ENCODE data around the gene GPR45. TPM values are rescaled to one million over a fixed set of nuclear protein-coding genes. Genes with fewer than 3 reads are reported as not detected.

GPR45 gene
- polyA plus RNA-seq, 2 of the 4 experiments (the other 2 are of a cell fraction): not detected

DNA sequence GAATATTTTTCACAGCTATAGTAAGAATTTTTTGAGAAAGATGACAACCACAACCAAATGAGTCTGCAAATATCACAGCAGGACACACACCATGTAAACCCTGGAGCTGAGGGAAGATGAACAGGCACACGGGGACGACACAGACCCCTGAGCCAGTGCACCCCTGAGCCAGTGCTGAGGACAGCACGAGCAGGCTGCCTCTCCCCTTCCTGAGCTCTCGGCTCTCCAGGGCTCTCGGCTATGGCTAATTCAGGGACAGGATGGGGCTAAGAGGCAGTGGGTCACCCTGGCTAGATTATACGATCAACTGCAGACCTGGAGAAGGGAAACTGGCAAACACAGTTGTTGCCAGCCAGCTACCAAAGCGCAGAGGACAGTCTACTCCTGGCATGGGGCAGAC, 46.6 kb downstream of the GPR45 start:
- no peaks in the 10 kb centered on the region for H3K4me1 ChIP-seq
- no peak for DNase-seq (ENCODE audit: low read depth in 1 of 2, low spot score in 1 of 2)
- H3K27ac ChIP-seq: no peak overlapping the region
- POLR2A ChIA-PET: no interaction called here
- H3K4me3 ChIP-seq: no peak overlapping the region
- no peak for ATAC-seq
- no peak overlapping the region for H3K4me2 ChIP-seq
- TF ChIP-seq, protein P1, sequence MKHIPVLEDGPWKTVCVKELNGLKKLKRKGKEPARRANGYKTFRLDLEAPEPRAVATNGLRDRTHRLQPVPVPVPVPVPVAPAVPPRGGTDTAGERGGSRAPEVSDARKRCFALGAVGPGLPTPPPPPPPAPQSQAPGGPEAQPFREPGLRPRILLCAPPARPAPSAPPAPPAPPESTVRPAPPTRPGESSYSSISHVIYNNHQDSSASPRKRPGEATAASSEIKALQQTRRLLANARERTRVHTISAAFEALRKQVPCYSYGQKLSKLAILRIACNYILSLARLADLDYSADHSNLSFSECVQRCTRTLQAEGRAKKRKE (CRISPR knock-in tag; IDR thresholded peaks at IDR 0.05; ENCODE audit: low read depth): no peak
- TF ChIP-seq ZNF302 (CRISPR knock-in tag; IDR thresholded peaks at IDR 0.05) (no peak), HEYL (CRISPR knock-in tag; IDR thresholded peaks at IDR 0.05) (no peak), CHD4 (IDR thresholded peaks at IDR 0.05; ENCODE audit: borderline replicate concordance) (no peak), JUNB (IDR thresholded peaks at IDR 0.05) (no peak), POLR2AphosphoS2 (conservative IDR thresholded peaks at IDR 0.05; ENCODE audit: low read length) (no peak), MAFK (IDR thresholded peaks at IDR 0.05; ENCODE audit: partially characterized antibody) (no peak), NFE2L2 (conservative IDR thresholded peaks at IDR 0.05; ENCODE audit: low read length) (no peak), FOXS1 (CRISPR knock-in tag; IDR thresholded peaks at IDR 0.05) (no peak), CBX8 (IDR thresholded peaks at IDR 0.05) (no peak), GATA3 (IDR thresholded peaks at IDR 0.05; ENCODE audit: borderline replicate concordance) (no peak), RARB (CRISPR knock-in tag; IDR thresholded peaks at IDR 0.05) (no peak)
- TF ChIP-seq, protein P2, sequence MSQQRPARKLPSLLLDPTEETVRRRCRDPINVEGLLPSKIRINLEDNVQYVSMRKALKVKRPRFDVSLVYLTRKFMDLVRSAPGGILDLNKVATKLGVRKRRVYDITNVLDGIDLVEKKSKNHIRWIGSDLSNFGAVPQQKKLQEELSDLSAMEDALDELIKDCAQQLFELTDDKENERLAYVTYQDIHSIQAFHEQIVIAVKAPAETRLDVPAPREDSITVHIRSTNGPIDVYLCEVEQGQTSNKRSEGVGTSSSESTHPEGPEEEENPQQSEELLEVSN (IDR thresholded peaks at IDR 0.05; ENCODE audit: borderline replicate concordance, low read depth): no peak
- WGBS (ENCODE audit: missing lambda C conversion rate): 95% methylated on average over 7 of the region's 7 CpGs
- FAIRE-seq: no peak
- CTCF ChIA-PET: interaction anchor here (0.6 to 1.7 kb wide), 9 partner anchors 9 to 256 kb away, joined by 3 to 7 read pairs (median 4); no protein-coding TSS in a partner anchor
- H3K9me3 ChIP-seq: no peaks in the 10 kb centered on the region

DNA sequence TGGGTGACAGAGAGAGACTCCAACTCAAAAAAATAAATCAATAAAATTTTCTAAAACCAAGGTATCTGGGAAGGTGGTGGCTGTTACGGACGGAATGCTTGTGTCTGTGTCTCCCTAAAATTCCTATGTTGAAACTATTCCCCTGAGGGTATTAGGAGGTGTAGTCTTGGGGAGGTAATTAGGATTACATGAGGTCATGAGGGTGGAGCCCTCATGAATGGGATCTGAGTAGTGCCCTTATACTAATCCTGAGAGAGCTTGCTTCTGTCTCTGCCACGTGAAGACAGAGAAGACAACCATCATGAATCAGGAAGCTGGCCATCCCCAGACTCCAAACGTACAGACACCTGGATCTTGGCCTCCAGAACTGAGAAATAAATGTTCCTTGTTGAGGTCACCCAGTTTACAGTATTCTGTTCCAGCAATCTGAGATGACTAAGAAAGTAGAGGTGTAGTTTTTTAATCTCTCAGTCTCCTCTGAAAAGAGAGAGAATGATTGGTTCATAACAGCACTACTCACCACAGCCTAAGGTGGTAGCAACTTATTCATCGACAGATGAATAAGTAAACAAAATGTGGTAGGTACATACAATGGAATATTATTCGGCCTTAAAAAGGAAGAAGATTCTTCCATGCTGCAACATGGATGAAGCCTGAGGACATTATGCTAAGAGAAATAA, 49.6 kb downstream of the GPR45 start:
- no peak for ATAC-seq
- Histone ChIP-seq H3K27ac (no peak overlapping the region), H3K4me2 (no peak overlapping the region), H3K4me1 (no peaks in the 10 kb centered on the region), H3K9me3 (no peaks in the 10 kb centered on the region), H3K4me3 (no peak overlapping the region)
- no peak for FAIRE-seq
- 90% methylated on average over 6 of the region's 6 CpGs for WGBS (ENCODE audit: missing lambda C conversion rate)
- no peak for TF ChIP-seq MAZ (IDR thresholded peaks at IDR 0.05; ENCODE audit: borderline replicate concordance, low read depth, low read length)
- TF ChIP-seq, protein P3, sequence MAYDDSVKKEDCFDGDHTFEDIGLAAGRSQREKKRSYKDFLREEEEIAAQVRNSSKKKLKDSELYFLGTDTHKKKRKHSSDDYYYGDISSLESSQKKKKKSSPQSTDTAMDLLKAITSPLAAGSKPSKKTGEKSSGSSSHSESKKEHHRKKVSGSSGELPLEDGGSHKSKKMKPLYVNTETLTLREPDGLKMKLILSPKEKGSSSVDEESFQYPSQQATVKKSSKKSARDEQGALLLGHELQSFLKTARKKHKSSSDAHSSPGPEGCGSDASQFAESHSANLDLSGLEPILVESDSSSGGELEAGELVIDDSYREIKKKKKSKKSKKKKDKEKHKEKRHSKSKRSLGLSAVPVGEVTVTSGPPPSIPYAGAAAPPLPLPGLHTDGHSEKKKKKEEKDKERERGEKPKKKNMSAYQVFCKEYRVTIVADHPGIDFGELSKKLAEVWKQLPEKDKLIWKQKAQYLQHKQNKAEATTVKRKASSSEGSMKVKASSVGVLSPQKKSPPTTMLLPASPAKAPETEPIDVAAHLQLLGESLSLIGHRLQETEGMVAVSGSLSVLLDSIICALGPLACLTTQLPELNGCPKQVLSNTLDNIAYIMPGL (CRISPR knock-in tag; IDR thresholded peaks at IDR 0.05; ENCODE audit: borderline replicate concordance): no peak
- TF ChIP-seq KDM1A (IDR thresholded peaks at IDR 0.05; ENCODE audit: low read depth): no peak
- TF ChIP-seq, protein P4, sequence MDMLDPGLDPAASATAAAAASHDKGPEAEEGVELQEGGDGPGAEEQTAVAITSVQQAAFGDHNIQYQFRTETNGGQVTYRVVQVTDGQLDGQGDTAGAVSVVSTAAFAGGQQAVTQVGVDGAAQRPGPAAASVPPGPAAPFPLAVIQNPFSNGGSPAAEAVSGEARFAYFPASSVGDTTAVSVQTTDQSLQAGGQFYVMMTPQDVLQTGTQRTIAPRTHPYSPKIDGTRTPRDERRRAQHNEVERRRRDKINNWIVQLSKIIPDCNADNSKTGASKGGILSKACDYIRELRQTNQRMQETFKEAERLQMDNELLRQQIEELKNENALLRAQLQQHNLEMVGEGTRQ (IDR thresholded peaks at IDR 0.05): no peak
- TF ChIP-seq, protein P5, sequence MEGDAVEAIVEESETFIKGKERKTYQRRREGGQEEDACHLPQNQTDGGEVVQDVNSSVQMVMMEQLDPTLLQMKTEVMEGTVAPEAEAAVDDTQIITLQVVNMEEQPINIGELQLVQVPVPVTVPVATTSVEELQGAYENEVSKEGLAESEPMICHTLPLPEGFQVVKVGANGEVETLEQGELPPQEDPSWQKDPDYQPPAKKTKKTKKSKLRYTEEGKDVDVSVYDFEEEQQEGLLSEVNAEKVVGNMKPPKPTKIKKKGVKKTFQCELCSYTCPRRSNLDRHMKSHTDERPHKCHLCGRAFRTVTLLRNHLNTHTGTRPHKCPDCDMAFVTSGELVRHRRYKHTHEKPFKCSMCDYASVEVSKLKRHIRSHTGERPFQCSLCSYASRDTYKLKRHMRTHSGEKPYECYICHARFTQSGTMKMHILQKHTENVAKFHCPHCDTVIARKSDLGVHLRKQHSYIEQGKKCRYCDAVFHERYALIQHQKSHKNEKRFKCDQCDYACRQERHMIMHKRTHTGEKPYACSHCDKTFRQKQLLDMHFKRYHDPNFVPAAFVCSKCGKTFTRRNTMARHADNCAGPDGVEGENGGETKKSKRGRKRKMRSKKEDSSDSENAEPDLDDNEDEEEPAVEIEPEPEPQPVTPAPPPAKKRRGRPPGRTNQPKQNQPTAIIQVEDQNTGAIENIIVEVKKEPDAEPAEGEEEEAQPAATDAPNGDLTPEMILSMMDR (IDR thresholded peaks at IDR 0.05): no peak
- TF ChIP-seq GATA3 (IDR thresholded peaks at IDR 0.05; ENCODE audit: borderline replicate concordance): no peak
- no peak for TF ChIP-seq BHLHE40 (IDR thresholded peaks at IDR 0.05; ENCODE audit: low read depth, low read length)
- TF ChIP-seq HOXB5 (CRISPR knock-in tag; IDR thresholded peaks at IDR 0.05): no peak
- TF ChIP-seq RNF2 (IDR thresholded peaks at IDR 0.05; ENCODE audit: borderline replicate concordance, low read depth): no peak
- TF ChIP-seq ZC3H11A (IDR thresholded peaks at IDR 0.05): no peak
- TF ChIP-seq FOXS1 (CRISPR knock-in tag; IDR thresholded peaks at IDR 0.05): no peak
- no peak for TF ChIP-seq NR3C1 (IDR thresholded peaks at IDR 0.05)
- no peak for TF ChIP-seq ESRRA (IDR thresholded peaks at IDR 0.05; ENCODE audit: borderline replicate concordance, low read length)
- no peak for TF ChIP-seq CEBPB (IDR thresholded peaks at IDR 0.05)
- no peak for TF ChIP-seq RARB (CRISPR knock-in tag; IDR thresholded peaks at IDR 0.05)
- ChIA-PET POLR2A (no interaction called here), CTCF (no interaction called here)
- DNase-seq (ENCODE audit: low read depth in 1 of 2, low spot score in 1 of 2): no peak

Measured in A549 (cell line).